ENCODE results near the gene TSPAN14. TPM values are rescaled to one million over a fixed set of nuclear protein-coding genes. Genes with fewer than 3 reads are reported as not detected.

The TSPAN14 gene
- total RNA-seq, 1 donor from 2014 or later: 161 TPM

- no peaks in the 10 kb centered on the region for H3K4me1 ChIP-seq
- no peak overlapping the region for H3K27ac ChIP-seq
- DNase-seq (ENCODE audit: low spot score in 2 of 2): no peak
- H3K36me3 ChIP-seq: peaks cover 19 to 33% of the 10 kb centered on the region in 2 donors
- intact Hi-C loops (cut with DNase I): no loop called here
- H3K9me3 ChIP-seq: no peaks in the 10 kb centered on the region
- TF ChIP-seq CTCF (IDR thresholded peaks at IDR 0.05): no peak
- no peak overlapping the region for H3K4me3 ChIP-seq
- no peaks in the 10 kb centered on the region for H3K27me3 ChIP-seq
These were observed 68.8 kb downstream of the TSPAN14 start for GRCh38 chr10:80522756-80523363.

GRCh38 chr10:80523773-80524172 is 69.7 kb downstream of the TSPAN14 start:
- DNase-seq (ENCODE audit: low spot score in 2 of 2): no peak
- TF ChIP-seq CTCF (IDR thresholded peaks at IDR 0.05): no peak
- Histone ChIP-seq H3K36me3 (peaks cover 10 to 24% of the 10 kb centered on the region in 2 donors), H3K27ac (no peak overlapping the region), H3K9me3 (no peaks in the 10 kb centered on the region), H3K4me1 (no peaks in the 10 kb centered on the region), H3K4me3 (no peak overlapping the region), H3K27me3 (no peaks in the 10 kb centered on the region)
- intact Hi-C loops (cut with DNase I): no loop called here

- no peaks in the 10 kb centered on the region for H3K27me3 ChIP-seq
- H3K27ac ChIP-seq: no peak overlapping the region
- no peak for DNase-seq (ENCODE audit: low spot score in 2 of 2)
- peaks cover 4 to 19% of the 10 kb centered on the region in 2 donors for H3K36me3 ChIP-seq
- intact Hi-C loops (cut with DNase I): no loop called here
- TF ChIP-seq CTCF (IDR thresholded peaks at IDR 0.05): no peak
- no peaks in the 10 kb centered on the region for H3K4me1 ChIP-seq
- no peaks in the 10 kb centered on the region for H3K9me3 ChIP-seq
- no peak overlapping the region for H3K4me3 ChIP-seq
These were observed 70.2 kb downstream of the TSPAN14 start for GRCh38 chr10:80524190-80524909.

GRCh38 chr10:80526218-80526617 is 72.1 kb downstream of the TSPAN14 start:
- intact Hi-C loops (cut with DNase I): no loop called here
- no peaks in the 10 kb centered on the region for H3K27me3 ChIP-seq
- H3K4me3 ChIP-seq: no peak overlapping the region
- TF ChIP-seq CTCF (IDR thresholded peaks at IDR 0.05): no peak
- H3K27ac ChIP-seq: no peak overlapping the region
- H3K36me3 ChIP-seq: peaks cover 0 to under 1% of the 10 kb centered on the region in 2 donors
- no peak for DNase-seq (ENCODE audit: low spot score in 2 of 2)
- H3K9me3 ChIP-seq: no peaks in the 10 kb centered on the region
- H3K4me1 ChIP-seq: no peaks in the 10 kb centered on the region

GRCh38 chr10:80526742-80527141 is 72.6 kb downstream of the TSPAN14 start:
- DNase-seq (ENCODE audit: low spot score in 2 of 2): no peak
- no peaks in the 10 kb centered on the region for H3K9me3 ChIP-seq
- no peaks in the 10 kb centered on the region for H3K27me3 ChIP-seq
- intact Hi-C loops (cut with DNase I): no loop called here
- H3K4me1 ChIP-seq: no peaks in the 10 kb centered on the region
- H3K4me3 ChIP-seq: no peak overlapping the region
- no peak overlapping the region for H3K27ac ChIP-seq
- H3K36me3 ChIP-seq: no peaks in the 10 kb centered on the region
- no peak for TF ChIP-seq CTCF (IDR thresholded peaks at IDR 0.05)

Data from ascending aorta (tissue), 2 donors.